ENCODE data around the gene OVCA2. TPM values are rescaled to one million over a fixed set of nuclear protein-coding genes. Genes with fewer than 3 reads are reported as not detected.

OVCA2 gene
- total and polyA plus RNA-seq, 12 donors: 37.2 to 155 (median 64.0) TPM

GRCh38 chr17:2049333-2050299 lies 7.8 kb downstream of the OVCA2 start:
- Histone ChIP-seq H3K27me3 (no peaks in the 10 kb centered on the region), H3K4me1 (replicated peaks in 1 of 2) (peaks cover 18 to 40% of the 10 kb centered on the region in 2 donors), H3K27ac (peak overlapping the region in 2 of 5 donors; percentile 67 to 80), H3K36me3 (replicated peaks in 1 of 2) (no peaks in the 10 kb centered on the region), H3K9me3 (replicated peaks in 1 of 3) (no peaks in the 10 kb centered on the region), H3K4me3 (peak overlapping the region in 3 of 4 donors; percentile 58 to 73 (median 73))
- intact Hi-C loops (cut with DNase I): loop anchor here (10.0 kb wide), 2 partner anchors 125 to 235 kb away; no protein-coding TSS in a partner anchor
- TF ChIP-seq CTCF (IDR thresholded peaks at IDR 0.05) (peak in 1 of 6 experiments; percentile 5), POLR2A (IDR thresholded peaks at IDR 0.05) (no peak)
- 2 to 26% (median 2%) methylated on average over 5 to 104 of the region's 104 CpGs for WGBS, 4 donors
- peak; percentile 80 to 94 (median 89) for DNase-seq

GRCh38 chr17:2050300-2051060 lies 8.7 kb downstream of the OVCA2 start:
- peak overlapping the region in 2 of 4 donors; percentile 37 to 73 for H3K4me3 ChIP-seq
- peak; percentile 67 to 86 (median 78) for DNase-seq
- H3K27me3 ChIP-seq: no peaks in the 10 kb centered on the region
- 1 to 4% (median 1%) methylated on average over 18 to 88 of the region's 88 CpGs; no CpG with 5 or more reads in 1 of the 4 donors for WGBS, 4 donors
- peaks cover 21 to 42% of the 10 kb centered on the region in 2 donors for H3K4me1 ChIP-seq (replicated peaks in 1 of 2)
- H3K27ac ChIP-seq: peak overlapping the region in 2 of 5 donors; percentile 67 to 80
- H3K36me3 ChIP-seq (replicated peaks in 1 of 2): no peaks in the 10 kb centered on the region
- intact Hi-C loops (cut with DNase I): loop anchor here (10.0 kb wide), 2 partner anchors 124 to 234 kb away; no protein-coding TSS in a partner anchor
- TF ChIP-seq CTCF (IDR thresholded peaks at IDR 0.05) (peak in 1 of 6 experiments; percentile 19), POLR2A (IDR thresholded peaks at IDR 0.05) (no peak)
- no peaks in the 10 kb centered on the region for H3K9me3 ChIP-seq (replicated peaks in 1 of 3)

GRCh38 chr17:2051061-2051932 lies 9.5 kb downstream of the OVCA2 start:
- TF ChIP-seq POLR2A (IDR thresholded peaks at IDR 0.05): peak; percentile 33 to 41
- no peak for TF ChIP-seq CTCF (IDR thresholded peaks at IDR 0.05)
- peak overlapping the region in 2 of 5 donors; percentile 24 to 67 for H3K27ac ChIP-seq
- no peaks in the 10 kb centered on the region for H3K27me3 ChIP-seq
- DNase-seq: peak in 5 of 7 donors; percentile 52 to 79 (median 60)
- no peaks in the 10 kb centered on the region for H3K36me3 ChIP-seq (replicated peaks in 1 of 2)
- H3K4me3 ChIP-seq: peak overlapping the region in 2 of 4 donors; percentile 37 to 73
- H3K9me3 ChIP-seq (replicated peaks in 1 of 3): no peaks in the 10 kb centered on the region
- H3K4me1 ChIP-seq (replicated peaks in 1 of 2): peaks cover 23 to 42% of the 10 kb centered on the region in 2 donors
- WGBS, 4 donors: 12 to 60% (median 36%) methylated on average over 7 to 81 of the region's 81 CpGs
- intact Hi-C loops (cut with DNase I): loop anchor here (10.0 kb wide), 2 partner anchors 124 to 234 kb away; no protein-coding TSS in a partner anchor

Data from adrenal gland (tissue), 12 donors.